Measurements from ENCODE around the gene WDR33.

GRCh38 chr2:127678531-127678930 is 132.4 kb downstream of the WDR33 start:
- TF ChIP-seq CTCF (IDR thresholded peaks at IDR 0.05) (no peak), POLR2A (IDR thresholded peaks at IDR 0.05) (no peak)

Measured in right lobe of liver (tissue), 4 donors.